Neural cell (in vitro differentiated cells): ENCODE measurements around the gene HOMEZ.

Experiments used
- EP300 ChIP-seq: fragments of 450-650 bp; conservative IDR thresholded peaks from 2 replicates; pipeline ENCODE4 v1.6.1; 2014; ENCODE audit warnings: antibody characterized with exemption, mild to moderate bottlenecking, moderate library complexity; ENCODE audit not compliant: poor library complexity, severe bottlenecking
- EZH2 ChIP-seq: fragments of 200-600, 300-800 bp; shearing (Covaris generic), sonication (generic); IDR thresholded peaks from 2 replicates; pipeline ENCODE4 v1.6.1; 2014; ENCODE audit warnings: antibody characterized with exemption, low read length, borderline replicate concordance, mild to moderate bottlenecking; ENCODE audit not compliant: insufficient read depth, poor library complexity, severe bottlenecking
- MXI1 ChIP-seq: fragments of 450-650 bp; conservative IDR thresholded peaks from 2 replicates; pipeline ENCODE4 v1.6.1; 2014; ENCODE audit warnings: antibody characterized with exemption, mild to moderate bottlenecking; ENCODE audit not compliant: poor library complexity, severe bottlenecking
- POLR2AphosphoS5 ChIP-seq: IDR thresholded peaks from 2 replicates; pipeline ENCODE4 v1.6.1; 2012
- RAD21 ChIP-seq: fragments of 450-650 bp; conservative IDR thresholded peaks from 2 replicates; pipeline ENCODE4 v1.6.1; 2014; ENCODE audit warnings: antibody characterized with exemption, mild to moderate bottlenecking, moderate library complexity
- SMC3 ChIP-seq: fragments of 450-650 bp; conservative IDR thresholded peaks from 2 replicates; pipeline ENCODE4 v1.6.1; 2014; ENCODE audit warnings: antibody characterized with exemption, mild to moderate bottlenecking, moderate library complexity; ENCODE audit not compliant: poor library complexity
- TAF1 ChIP-seq: IDR thresholded peaks from 2 replicates; pipeline ENCODE4 v1.6.1; 2012; ENCODE audit warnings: low read depth
- TF ChIP-seq, protein P1 (sequence below): fragments of 450-650 bp; IDR thresholded peaks from 2 replicates; pipeline ENCODE4 v1.5.1; 2014; ENCODE audit warnings: antibody characterized with exemption, mild to moderate bottlenecking, moderate library complexity; ENCODE audit not compliant: poor library complexity, severe bottlenecking
- TF ChIP-seq, protein P2 (sequence below): IDR thresholded peaks from 2 replicates; pipeline ENCODE4 v1.6.1; 2012; ENCODE audit warnings: borderline replicate concordance

DNA sequence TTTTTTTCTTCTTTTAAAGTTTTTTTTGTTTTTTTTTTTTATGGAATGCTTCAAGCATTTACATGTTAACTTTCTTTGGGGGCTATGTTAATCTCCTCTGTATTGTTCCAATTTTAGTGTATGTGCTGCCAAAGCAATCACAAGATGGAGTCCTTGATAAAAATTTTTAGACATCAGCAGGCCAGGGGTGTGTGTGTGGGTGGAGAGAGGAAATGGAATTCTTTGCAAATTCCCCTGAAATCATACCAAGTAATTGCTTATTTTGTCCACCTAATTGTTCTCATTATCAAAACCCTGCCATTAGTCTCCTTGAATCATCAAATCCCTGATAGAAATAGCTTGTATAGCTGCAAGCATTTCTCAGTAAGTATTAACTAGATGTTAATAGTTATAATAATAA, 26.5 kb downstream of the HOMEZ start:
- TF ChIP-seq, protein P1, sequence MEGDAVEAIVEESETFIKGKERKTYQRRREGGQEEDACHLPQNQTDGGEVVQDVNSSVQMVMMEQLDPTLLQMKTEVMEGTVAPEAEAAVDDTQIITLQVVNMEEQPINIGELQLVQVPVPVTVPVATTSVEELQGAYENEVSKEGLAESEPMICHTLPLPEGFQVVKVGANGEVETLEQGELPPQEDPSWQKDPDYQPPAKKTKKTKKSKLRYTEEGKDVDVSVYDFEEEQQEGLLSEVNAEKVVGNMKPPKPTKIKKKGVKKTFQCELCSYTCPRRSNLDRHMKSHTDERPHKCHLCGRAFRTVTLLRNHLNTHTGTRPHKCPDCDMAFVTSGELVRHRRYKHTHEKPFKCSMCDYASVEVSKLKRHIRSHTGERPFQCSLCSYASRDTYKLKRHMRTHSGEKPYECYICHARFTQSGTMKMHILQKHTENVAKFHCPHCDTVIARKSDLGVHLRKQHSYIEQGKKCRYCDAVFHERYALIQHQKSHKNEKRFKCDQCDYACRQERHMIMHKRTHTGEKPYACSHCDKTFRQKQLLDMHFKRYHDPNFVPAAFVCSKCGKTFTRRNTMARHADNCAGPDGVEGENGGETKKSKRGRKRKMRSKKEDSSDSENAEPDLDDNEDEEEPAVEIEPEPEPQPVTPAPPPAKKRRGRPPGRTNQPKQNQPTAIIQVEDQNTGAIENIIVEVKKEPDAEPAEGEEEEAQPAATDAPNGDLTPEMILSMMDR, result no peak
- TF ChIP-seq EZH2, result no peak
- no peak for TF ChIP-seq SMC3
- TF ChIP-seq RAD21, result no peak
- TF ChIP-seq, protein P2, sequence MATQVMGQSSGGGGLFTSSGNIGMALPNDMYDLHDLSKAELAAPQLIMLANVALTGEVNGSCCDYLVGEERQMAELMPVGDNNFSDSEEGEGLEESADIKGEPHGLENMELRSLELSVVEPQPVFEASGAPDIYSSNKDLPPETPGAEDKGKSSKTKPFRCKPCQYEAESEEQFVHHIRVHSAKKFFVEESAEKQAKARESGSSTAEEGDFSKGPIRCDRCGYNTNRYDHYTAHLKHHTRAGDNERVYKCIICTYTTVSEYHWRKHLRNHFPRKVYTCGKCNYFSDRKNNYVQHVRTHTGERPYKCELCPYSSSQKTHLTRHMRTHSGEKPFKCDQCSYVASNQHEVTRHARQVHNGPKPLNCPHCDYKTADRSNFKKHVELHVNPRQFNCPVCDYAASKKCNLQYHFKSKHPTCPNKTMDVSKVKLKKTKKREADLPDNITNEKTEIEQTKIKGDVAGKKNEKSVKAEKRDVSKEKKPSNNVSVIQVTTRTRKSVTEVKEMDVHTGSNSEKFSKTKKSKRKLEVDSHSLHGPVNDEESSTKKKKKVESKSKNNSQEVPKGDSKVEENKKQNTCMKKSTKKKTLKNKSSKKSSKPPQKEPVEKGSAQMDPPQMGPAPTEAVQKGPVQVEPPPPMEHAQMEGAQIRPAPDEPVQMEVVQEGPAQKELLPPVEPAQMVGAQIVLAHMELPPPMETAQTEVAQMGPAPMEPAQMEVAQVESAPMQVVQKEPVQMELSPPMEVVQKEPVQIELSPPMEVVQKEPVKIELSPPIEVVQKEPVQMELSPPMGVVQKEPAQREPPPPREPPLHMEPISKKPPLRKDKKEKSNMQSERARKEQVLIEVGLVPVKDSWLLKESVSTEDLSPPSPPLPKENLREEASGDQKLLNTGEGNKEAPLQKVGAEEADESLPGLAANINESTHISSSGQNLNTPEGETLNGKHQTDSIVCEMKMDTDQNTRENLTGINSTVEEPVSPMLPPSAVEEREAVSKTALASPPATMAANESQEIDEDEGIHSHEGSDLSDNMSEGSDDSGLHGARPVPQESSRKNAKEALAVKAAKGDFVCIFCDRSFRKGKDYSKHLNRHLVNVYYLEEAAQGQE, result no peak
- no peak for TF ChIP-seq EP300
- TF ChIP-seq POLR2AphosphoS5, result no peak
- TF ChIP-seq MXI1, result no peak
- TF ChIP-seq TAF1, result no peak
